Activated naive CD4-positive, alpha-beta T cell treated with anti-CD3 and anti-CD28 coated beads, Interleukin-2, amount 50 U/mL, for 16 hours (primary cell): Measurements from ENCODE around the gene GLP2R.
"Not testable (repeated sequence)": the region's sequence is repeated elsewhere in the genome, so short reads cannot be mapped to it uniquely, and the experiment has no call there.

Experiments
- DNase-seq: peaks from one replicate; pipeline ENCODE4 v3.0.0-alpha.2; 2020

GLP2R gene

DNA sequence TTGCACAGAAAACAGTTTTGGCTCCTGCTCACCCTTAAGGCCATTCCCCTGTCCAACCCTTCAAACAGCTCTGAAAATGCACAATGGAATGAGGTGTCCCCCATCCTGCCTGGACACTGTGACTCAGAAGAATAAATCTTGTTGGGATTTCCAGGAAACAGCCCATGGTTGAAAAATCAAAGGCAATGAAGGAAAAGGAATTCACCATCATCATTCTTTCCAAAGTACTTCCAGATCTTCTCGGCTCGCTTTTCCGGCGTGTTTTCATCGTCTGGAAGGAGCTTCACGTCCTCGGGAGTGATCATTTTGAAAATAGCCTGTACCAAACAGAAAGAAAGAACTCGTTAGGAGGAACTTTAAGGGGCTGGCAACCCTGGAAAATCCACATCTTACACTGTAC, 75.1 kb downstream of the GLP2R start:
- DNase-seq: no peak

DNA sequence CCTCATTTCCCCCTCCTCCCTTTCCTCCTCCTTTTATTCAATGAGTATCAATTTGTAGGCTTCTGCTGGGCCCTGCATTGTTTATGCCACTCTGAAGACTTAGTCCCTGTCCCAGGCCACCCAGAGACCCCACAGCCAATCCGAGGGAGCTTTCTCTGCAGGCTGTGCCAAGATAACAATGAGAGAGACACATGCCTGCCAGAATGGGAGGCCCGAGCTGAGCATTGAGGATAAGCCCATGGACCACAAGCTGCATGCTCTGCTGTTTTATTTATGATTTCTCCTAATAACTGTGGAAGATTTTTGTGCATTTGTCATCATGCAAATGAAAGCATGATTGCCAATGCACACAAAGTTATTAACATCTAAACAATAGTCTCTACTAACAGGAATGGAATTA, 76.4 kb downstream of the GLP2R start:
- DNase-seq: no peak

DNA sequence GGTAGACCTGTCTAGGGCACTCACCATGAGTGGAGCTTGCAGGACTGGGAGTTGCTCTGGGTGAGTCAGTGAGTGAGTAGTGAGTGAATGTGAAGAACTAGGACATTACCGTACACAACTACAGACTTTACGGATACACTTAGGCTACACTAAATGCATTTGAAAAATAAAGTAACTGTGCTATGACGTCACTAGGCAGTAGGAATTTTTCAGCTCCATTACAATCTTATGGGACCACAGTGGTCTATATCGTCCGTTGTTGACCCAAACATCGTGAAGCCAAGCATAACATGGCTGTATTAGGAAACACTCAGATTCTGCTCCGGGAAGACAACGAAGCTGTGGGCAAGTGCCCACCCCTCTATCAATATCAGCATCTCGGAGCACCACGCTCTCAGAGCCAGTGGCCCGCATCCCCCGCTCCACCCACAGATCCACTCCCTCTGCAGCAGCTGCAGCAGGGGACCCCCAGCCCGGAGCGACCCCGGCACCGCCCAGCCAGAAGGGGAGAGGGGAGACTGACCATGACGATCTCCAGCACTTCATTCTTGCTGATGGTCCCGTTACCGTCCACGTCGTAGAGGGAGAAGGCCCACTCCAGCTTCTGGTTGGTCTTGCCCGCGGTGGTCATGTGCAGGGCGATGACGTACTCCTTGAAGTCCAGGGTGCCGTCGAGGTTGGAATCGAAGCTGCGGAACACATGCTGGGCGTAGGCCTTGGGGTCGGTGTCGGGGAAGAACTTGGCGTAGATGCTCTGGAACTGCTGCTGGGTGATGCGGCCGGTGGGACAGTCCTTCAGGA, 78.8 kb downstream of the GLP2R start:
- no peak for DNase-seq

DNA sequence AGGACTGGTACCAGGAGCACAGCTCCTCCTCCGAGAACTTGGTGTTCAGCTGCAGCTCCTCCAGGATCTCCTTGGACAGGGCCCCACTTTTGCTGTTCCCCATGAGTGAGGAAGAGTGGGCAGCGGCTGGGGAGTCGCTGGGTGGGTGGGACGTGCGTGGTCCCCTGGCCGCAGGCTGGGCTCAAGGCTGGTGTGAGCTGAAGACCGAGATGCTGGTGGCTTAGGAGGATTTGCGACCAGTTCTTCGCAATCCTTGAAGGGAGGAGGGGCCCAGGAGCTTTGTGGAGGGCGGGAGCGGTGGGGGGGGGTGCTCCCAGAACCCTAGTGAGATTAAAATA, 79.3 kb downstream of the GLP2R start, which contains the start of gene RCVRN:
Gene RCVRN, minus strand, starts transcription at position 194 of the 338 bp plus-strand sequence. Its CDS starts 91 bp downstream, at position 103.
- no peak for DNase-seq

DNA sequence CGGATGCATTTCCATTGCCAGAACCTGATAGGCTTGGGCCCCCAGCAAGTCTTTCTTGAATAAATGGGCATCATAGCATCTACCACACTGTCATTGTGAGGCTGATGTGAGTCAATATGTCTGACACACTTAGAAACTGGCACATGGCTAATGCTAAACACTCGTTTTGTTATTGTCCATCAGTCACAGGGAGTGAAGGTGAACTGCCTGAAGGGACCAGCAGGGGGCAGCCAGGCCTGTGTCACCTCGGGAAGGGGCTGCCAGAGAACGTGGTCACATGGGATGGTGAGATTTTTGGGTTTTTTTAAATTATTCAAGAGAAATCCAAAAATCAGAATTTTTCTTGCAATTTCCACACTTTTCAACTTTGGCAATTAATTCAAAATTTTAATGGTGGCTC, 80.2 kb downstream of the GLP2R start:
- no peak for DNase-seq

DNA sequence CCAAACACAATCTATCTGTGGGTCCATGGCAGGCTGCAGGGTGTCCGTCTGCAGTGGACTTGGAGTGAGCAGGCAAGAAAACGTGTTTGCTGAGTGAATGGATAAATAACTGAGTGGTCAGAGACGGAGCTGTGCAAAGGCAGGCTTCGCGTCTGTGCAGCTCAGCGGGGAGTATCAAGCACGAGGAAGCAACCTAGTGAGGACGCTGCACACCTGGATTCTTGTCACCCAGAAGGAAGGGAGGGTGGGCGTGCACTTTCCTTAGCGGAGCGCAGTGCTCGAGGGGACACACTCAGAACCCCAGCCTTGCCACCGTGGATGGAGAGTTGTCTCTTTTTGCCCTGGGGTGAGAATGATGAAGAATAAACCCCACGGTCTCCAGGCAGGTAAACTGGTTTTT, 80.9 kb downstream of the GLP2R start:
- DNase-seq: no peak

DNA sequence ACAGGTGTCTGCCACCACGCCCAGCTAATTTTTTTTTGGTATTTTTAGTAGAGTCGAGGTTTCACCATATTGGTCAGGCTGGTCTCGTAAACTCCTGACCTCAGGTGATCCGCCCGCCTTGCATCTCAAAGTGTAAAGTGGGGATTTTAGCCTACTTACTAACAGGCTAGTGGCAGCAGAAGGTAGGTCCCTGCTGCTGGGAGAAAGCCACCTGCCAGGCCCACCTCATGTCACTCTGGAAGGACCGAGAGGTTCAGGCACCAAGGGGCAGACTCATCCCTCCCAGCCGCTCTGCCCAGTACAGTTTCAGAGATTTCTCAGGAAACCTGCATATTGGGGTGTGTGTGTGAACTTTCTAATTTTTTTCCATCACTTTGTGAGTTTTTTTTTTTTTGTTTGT, 81.4 kb downstream of the GLP2R start:
- no peak for DNase-seq

DNA sequence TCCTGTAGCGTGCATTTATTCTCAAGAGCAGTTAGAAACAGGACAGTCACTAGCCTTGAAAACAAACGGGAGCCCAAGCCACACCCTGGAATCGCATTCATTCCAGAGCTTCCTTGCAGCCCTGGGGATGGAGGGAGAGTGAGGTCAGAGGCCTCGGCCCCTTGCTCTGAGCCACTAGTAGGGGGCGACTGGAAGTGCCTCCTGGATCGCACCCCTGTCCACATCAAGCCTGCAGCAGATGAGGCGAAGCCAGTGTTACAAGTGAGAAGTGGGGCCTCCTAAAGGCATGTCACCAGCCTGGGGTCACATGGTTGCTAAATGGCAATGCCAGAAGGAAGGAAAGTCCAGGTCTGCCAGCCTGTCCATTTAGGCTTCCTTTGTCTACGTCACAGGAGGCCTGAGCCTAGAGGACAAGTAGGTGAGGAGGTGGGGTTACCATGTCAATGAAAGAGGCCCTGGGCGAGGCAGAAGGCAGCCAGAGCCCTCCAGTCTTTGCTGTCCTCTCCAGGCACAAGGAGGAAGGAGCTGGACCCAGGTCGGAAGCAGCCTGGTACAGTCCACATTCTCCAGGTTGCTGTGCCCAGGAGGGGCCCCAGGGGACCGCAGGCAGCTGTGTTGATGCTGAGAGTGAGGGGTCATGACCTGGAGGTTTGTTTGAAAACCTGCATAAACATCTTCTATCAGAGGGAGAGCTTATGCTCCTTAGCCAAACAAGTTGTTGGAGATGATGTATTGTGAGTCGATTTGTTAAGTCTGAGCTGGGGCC, 82.3 kb downstream of the GLP2R start:
- no peak for DNase-seq

DNA sequence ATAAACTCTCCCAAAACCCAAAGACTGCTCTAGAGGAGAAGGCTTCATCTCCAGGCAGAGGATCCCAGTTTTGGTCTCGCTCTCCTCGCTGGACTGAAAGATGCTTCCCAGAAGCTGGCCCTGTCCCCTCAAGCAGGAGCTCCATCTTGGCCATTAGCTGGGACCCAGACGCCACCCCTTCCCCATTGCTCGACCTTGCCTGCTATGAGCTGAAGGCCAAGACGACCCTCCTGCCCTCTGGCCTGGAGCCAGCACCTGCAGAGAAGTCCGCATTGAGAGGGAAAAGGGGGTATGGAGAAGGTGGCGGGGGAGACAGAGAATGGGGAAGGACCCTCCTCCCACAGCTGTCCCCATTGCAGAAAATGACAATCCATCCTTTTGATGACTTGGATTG, 82.9 kb downstream of the GLP2R start:
- DNase-seq: no peak

DNA sequence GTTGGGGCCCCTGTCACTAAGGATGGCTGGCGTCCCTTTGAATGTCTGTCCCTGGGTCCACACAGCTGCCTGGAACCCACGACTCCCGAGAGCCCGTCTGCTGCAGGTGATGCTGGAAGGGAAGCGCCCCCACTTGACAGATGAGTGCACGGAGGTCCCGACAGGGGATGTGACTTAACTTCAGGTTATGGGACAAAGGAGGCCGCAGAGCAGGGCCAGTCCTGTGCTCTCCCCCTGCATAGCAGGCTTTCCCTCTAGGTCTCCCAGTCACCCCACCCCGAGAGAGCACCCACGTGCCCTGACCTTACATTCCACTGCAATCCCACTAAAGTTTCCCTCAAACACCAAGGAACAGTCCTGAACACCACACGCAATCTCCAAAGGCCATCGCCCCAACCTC, 85.4 kb downstream of the GLP2R start:
- DNase-seq: no peak

DNA sequence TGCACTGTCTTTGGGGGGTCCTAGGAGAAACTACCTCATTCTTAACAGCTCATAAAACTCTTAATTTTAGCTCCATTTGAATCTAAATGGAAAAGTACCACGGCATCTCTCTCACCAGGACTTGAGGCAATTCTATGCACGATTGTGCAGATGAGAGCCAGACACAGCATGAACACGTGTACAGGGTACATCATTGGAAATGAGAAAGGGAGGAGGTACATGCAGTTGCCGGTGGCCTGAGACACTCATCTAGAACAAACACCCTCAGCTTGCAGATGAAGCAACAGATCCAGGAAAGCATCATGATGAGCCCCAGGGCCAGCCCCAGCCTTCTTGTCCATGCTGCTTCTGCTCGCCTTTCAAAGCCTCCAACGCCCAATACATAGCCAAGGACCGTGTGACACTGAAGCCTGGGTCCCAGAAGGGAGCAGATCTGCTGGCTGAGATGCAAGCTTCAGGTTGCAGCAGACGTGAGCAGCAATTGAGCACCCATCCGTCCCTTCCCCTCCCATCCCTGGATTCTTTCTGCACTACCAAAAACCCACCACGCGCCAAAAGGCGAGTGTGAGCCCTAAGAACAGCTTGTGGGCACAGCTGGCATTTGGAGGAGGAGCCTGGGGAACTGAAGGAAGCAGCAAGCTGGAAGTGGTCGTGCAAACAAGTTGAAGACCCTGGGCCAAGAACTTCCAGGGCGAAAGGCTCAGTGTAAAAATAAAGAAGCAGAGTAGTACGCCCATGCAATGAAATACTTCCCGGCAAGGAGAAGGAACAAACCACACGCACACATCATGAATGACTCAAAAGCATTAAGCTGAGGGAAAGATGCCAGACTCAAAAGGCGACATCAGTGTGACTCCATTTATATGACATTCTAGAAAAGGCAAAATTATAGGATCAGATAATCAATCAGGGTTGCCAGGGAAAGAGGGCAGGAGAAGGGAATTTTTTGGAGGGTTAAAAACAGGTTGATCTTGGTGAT, 86.7 kb downstream of the GLP2R start:
- no peak for DNase-seq

DNA sequence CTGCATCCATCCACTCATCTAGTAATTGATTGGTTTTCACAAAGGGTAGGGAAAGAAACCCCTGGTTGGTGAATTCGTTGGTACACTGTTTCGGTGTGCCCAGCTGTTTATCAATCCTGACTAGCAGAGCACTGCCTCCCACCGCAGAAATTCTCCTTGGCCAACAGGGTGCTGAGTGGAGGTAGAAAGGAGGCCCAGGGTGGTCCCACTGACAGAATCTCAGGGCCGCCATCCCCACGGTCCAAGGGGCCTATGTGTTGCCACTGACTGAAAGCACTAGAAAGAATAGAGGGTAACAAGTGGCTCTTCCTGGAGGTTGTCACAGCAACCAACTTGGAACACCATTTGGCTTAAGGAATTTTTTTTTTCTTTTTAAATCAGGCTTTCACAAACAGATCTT, 87.8 kb downstream of the GLP2R start:
- DNase-seq: no peak

DNA sequence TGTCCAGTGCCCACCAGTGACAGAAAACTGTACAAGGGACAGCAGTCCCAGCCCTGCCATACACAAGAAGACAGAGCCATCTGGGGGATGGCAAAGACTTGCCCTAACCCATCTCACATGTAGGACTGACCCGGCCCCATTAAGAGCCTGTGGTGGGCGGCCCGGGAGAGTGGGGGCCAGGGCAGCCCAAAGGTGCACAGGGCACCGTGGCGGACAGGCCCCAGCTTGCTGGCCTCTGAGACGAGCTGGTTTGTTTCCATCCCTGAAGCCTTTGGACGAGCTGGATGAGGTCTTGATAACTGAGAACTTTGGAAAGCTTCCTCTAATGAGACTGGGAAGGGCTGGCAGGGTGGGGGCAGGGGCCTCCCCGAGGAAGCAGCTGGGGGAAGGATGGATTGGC, 90.4 kb downstream of the GLP2R start:
- DNase-seq: no peak

DNA sequence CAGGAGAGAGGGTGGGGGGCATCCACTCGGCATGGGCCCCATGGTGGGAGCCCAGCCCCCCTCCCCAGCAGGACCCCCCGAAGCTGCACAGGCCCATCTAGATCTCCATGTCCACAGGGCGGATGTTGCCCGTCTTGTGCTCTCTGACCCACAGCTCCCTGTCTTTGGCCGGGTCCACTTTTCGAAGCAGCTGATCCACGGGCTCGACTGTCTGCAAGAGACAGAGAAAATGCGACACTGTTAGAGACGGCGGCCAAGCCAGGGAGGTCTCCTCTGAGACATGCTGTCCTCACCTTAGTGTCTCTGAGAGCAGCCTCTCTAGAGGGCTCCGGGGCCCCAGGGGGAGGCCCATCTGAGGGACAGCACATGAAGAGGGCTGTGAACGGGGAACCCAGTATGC, 91.4 kb downstream of the GLP2R start:
- no peak for DNase-seq

DNA sequence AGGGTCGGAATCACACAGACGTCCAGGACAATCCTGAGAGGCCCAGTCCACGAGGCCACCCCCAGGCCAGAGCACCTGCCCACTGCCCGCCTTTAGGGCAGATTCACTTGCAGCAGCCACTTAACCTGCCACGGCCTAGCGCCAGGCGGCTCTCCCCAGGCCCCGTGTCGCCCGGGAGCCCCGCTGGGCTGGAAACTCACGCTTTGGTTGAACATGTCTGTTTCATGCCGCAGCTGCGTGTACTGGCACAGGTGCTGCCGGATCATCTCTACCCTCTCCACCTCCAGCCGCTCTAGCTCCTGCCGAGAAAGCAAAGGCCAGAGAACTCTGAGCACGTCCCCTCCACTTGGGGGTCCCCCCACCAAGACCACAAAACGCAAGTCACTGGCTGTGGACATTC, 92.1 kb downstream of the GLP2R start:
- no peak for DNase-seq

DNA sequence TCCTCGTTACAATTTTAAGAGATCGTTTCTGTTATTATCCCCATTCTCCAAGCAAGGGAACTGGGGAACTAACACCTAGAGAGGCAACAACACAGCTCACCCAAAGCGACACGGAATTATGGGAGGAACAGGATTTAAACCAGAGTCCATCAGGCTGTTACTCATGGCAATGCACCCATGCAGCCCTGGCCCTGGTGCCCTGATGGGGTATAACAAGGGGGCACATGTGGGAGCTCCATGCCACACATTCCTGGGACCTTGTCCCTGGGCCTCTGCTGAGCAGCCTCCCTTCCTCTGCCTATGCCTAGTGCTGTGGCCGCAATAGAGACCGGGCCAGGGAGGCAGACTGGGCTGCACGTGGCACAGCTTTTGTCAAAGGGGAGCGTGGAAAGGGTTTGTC, 92.6 kb downstream of the GLP2R start:
- no peak for DNase-seq

DNA sequence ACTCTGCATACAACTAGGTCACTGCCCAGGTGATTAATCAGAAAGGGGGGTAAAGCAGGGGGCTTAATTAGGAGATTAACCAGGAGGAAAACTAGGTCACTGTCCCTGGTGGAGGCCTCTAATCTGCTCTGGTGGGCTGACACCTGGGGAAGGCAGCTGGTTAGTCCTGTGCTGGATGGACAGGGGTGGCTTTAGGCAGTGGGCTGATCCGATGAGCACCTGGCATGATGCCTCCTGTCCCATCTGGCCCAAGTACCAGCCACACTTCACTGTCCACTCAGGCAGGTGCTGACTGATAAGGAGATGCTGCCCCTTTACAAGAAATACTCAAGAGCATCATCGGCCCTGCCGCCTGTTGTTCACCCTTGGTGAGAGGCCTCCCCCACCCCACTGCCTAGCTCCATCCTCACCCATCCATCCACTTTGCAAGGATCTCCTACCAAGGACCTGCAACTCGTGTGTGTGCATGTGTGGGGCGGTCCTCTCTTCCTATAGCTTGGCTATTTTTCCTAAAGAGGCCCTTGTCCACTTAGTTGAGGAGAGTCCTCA, 93.2 kb downstream of the GLP2R start:
- DNase-seq: no peak

DNA sequence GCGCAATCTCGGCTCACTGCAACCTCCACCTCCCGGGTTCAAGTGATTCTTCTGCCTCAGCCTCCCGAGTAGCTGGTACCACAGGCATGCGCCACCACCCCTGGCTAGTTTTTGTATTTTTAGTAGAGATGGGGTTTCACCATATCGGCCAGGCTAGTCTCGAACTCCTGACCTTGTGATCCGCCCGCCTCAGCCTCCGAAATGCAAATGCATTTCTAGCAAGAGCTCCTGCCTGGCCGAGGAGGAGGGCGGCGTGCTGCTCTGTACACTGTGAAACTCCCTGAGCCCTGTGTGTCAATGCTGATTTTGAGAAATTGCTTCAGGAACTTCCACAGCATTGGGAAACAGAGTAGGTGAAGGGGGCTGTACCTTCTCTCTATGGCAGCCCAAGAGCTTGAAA, 95.5 kb downstream of the GLP2R start:
- DNase-seq: not testable (repeated sequence)

DNA sequence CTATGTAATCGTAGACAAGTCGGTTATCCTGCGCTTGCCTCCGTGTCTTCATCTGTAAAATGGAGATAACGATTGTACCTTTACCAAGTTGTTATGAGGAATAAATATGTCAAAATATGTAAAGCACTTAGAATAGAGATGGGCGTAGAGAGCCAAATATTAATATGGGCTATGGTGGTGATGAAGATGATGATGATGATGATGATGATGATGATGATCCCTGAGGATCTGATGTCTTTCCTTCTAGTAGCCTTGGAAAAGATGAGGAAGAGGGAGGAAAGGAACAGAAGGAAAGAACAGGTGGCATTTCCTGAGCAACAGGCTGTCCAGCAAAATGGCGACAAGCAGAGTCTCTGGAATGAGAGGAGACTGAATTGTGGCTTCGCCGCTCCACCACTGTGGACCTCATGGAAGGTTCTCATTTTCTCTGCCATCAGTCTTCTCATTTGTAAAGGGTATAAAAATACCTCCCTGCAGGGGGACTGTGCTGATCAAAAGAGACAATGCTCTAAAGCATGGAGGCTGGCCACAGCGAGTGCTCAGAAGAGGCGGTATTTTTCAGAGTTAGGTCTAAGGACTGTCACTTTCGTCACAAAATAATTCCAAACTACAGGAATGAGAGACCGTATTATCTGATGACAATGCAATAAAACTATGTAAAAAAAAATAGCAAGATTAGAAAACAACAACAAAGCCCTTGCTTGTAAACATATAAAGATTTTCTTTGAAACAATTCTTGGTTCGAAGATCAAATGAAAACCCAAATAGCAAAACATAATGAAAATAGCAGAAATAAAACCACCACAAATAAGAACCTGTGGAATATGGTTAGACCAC, 96.5 kb downstream of the GLP2R start:
- DNase-seq: no peak

DNA sequence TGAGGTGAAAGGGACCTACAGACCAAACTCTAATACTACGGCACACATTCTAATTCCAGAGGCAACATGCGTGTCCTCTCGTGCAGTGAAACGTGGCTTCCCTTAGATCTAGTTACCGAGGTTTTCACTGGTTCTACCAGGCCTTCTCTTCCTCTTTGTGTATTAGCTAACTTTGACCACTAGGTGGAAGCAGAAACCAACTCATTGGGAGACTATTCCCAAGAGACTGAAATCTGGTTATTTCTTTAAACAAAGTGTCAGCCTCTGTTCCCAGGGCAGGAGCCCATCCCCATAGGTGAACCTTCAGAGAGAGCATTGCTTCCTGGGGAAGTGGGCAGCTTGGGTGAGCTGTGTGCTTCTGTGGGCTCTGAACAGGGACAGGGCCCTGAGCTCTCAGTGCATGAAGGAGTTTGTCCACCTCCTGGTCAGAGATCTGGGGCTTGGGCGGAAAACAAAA, 99.0 kb downstream of the GLP2R start:
- no peak for DNase-seq

DNA sequence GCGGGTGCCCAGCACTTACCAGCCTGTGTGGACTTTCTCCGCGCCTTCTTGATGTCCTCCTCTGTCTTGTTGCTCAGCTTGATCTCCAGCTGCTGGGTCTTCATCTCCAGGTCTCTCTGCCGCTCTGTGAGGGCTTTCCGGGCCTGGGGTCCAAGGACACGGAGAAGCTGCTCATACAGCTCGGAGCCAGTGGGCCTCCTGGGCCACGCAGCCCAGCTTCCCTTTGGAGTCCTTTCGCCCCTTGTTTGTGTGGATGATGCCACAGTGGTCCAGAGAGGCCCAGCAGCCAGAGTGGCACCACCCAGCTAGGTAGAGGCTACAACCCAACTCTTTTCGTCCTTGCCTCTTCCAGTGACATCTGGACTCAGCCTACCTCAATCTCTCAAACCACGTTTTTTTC, 99.7 kb downstream of the GLP2R start:
- DNase-seq: no peak
